GM12801 (cell line): ENCODE results near the gene TREML2.

ENCODE experiments used
- CTCF ChIP-seq: IDR thresholded peaks from one replicate; pipeline ENCODE4 v1.5.1; 2011; ENCODE audit warnings: control low read depth; ENCODE audit not compliant: insufficient read length; ENCODE audit errors: extremely low read depth

TREML2 gene

GRCh38 chr6:41222045-41222444 is 21.1 kb upstream of the TREML2 start:
- no peak for TF ChIP-seq CTCF

- no peak for TF ChIP-seq CTCF
Measured at GRCh38 chr6:41216616-41217015, 15.7 kb upstream of the TREML2 start.

GRCh38 chr6:41215777-41216176 is 14.8 kb upstream of the TREML2 start:
- no peak for TF ChIP-seq CTCF

GRCh38 chr6:41214559-41215238 is 13.8 kb upstream of the TREML2 start:
- no peak for TF ChIP-seq CTCF

GRCh38 chr6:41209547-41210320 is 8.8 kb upstream of the TREML2 start:
- TF ChIP-seq CTCF, result no peak

GRCh38 chr6:41208439-41209106 is 7.6 kb upstream of the TREML2 start:
- TF ChIP-seq CTCF, result no peak

GRCh38 chr6:41204156-41204555 is 3.2 kb upstream of the TREML2 start:
- no peak for TF ChIP-seq CTCF
